GM13976 (cell line): ENCODE measurements around the gene PUDP.
"Not testable (repeated sequence)": the region's sequence is repeated elsewhere in the genome, so short reads cannot be mapped to it uniquely, and the experiment has no call there.

ENCODE experiments used
- DNase-seq: peaks from one replicate; pipeline ENCODE4 v3.0.0; 2012; ENCODE audit warnings: low spot score
- in situ Hi-C: fragments of 300-500 bp; cut with MboI; formaldehyde crosslinking; loops from one replicate; pipeline ENCODE4 v1.12.0; 2022; ENCODE audit warnings: low sequenced_read_pairs, mixed read lengths, inconsistent platforms; ENCODE audit not compliant: unreplicated experiment
- TF ChIP-seq, protein P1 (sequence below): IDR thresholded peaks from 2 replicates; pipeline ENCODE4 v1.5.1; 2012; ENCODE audit warnings: borderline replicate concordance, mild to moderate bottlenecking; ENCODE audit not compliant: insufficient read depth; ENCODE audit errors: extremely low read depth, missing control alignments, control extremely low read depth

Gene PUDP

GRCh38 chrX:7045238-7045955, 102.6 kb downstream of the PUDP start:
- in situ Hi-C loops = no loop called here
- TF ChIP-seq, protein P1, sequence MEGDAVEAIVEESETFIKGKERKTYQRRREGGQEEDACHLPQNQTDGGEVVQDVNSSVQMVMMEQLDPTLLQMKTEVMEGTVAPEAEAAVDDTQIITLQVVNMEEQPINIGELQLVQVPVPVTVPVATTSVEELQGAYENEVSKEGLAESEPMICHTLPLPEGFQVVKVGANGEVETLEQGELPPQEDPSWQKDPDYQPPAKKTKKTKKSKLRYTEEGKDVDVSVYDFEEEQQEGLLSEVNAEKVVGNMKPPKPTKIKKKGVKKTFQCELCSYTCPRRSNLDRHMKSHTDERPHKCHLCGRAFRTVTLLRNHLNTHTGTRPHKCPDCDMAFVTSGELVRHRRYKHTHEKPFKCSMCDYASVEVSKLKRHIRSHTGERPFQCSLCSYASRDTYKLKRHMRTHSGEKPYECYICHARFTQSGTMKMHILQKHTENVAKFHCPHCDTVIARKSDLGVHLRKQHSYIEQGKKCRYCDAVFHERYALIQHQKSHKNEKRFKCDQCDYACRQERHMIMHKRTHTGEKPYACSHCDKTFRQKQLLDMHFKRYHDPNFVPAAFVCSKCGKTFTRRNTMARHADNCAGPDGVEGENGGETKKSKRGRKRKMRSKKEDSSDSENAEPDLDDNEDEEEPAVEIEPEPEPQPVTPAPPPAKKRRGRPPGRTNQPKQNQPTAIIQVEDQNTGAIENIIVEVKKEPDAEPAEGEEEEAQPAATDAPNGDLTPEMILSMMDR = no peak
- no peak for DNase-seq

DNA sequence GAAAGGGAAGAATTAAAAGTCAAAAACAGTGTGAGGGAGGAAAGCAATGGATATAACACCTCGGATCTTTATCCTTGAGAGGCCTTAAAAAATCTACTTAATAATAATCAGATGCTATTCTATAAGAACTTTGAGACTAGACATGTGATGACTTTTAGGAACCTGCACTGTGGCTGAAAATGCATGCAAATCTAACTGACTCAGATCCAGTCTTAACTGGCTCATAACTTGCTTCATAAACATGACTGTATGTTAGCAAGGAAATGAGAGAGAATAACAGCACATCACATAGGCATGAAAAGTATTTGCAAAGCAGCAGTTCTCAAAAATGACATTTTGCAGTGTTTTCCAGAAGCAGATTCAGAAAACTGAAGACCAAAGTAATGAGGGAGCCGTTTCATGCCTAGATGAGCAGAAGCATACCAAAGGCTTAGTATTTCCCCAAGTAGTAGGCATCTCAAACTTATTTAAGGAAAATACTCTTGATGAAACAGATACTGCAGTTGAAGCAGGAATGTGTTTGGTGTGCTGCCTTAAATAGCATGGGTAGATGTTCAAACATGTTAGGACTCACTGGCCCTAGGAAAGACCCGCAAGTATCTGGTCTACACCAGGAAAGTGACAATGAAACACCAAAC, 104.0 kb downstream of the PUDP start:
- DNase-seq, in situ Hi-C loops: not testable (repeated sequence)

DNA sequence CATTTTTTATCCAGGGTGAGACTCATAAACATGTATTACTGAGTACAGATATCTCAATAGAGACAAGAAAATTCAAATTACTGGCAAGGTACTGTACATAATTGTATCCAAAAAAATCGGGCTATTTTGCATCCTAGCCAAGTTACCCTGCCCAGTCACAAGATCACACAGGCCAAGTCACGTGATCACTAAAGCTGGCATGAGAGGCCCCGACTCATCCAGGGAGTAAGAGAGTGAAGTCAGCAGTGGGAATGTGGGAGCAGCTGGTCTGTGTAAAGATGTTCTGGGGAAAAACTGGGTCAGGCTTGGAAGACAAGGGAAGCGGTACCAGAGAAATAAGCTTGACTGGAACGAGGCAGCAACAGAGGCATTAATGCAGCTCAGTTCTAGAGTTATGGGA, 119.7 kb downstream of the PUDP start:
- TF ChIP-seq, protein P1 = no peak
- in situ Hi-C loops = no loop called here
- DNase-seq = no peak

GRCh38 chrX:7027071-7027470, 120.9 kb downstream of the PUDP start:
- in situ Hi-C loops = no loop called here
- TF ChIP-seq, protein P1 = no peak

GRCh38 chrX:7026365-7026764, 121.6 kb downstream of the PUDP start:
- in situ Hi-C loops, DNase-seq: not testable (repeated sequence)

More at GRCh38 chrX:7027071-7027470, 120.9 kb downstream of the PUDP start:
- no peak for DNase-seq

GRCh38 chrX:7025471-7025870, 122.5 kb downstream of the PUDP start:
- in situ Hi-C loops = no loop called here
- TF ChIP-seq, protein P1 = no peak
- DNase-seq = no peak

- DNase-seq = no peak
- in situ Hi-C loops = no loop called here
- TF ChIP-seq, protein P1 = no peak
These were observed 123.1 kb downstream of the PUDP start for GRCh38 chrX:7024850-7025249.

DNA sequence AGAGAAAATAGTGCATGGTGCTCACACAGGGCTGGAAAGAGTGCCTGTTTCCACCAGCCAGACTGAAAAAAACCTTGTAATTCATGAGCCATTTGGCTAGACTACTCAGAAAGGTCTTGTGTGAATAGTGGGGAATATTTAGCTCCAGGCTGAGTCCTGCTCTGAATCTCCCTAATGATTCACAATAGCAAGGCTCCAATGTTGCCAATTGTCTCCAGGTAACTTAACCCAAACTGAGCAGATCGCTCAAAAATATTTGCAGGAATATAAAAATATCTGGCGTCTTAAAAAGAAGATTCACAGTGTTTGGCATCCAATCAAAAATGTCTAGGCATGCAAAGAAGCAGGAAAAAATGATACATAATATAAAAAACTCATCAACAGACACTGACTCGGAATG, 125.0 kb downstream of the PUDP start:
- in situ Hi-C loops = not testable (repeated sequence)

More for the DNA sequence above, 125.0 kb downstream of the PUDP start:
- DNase-seq = not testable (repeated sequence)
